GM19099 (cell line): ENCODE results near the gene ITGBL1.

Experiments used
- POLR2A ChIP-seq: IDR thresholded peaks from 3 replicates; pipeline ENCODE4 v1.6.1; 2011; ENCODE audit warnings: low read depth; ENCODE audit not compliant: insufficient read length; ENCODE audit errors: extremely low read depth

ITGBL1 gene

GRCh38 chr13:101429733-101430132 lies 22.7 kb upstream of the ITGBL1 start:
- TF ChIP-seq POLR2A: no peak

DNA sequence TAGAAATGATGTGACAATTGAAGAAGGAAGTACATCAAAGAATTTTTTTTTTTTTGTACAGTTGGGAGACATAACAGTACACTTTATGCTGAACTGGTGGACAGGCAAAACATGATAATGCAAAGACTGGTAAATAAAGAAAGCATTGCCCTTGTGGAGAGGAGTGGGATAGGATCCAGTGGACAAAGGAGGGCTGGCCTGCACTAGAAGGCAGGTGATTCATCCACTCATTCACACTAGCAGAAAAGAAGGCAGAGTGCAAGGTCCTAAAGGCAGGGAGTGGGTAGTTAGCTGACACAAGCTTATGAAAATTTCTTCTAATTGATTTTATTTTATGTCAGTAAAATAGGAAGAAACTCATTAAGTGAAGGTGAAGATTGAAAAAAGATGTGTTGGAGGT lies 18.6 kb upstream of the ITGBL1 start:
- no peak for TF ChIP-seq POLR2A

GRCh38 chr13:101434486-101434885 lies 18.0 kb upstream of the ITGBL1 start:
- TF ChIP-seq POLR2A: no peak

GRCh38 chr13:101447852-101448251 lies 4.6 kb upstream of the ITGBL1 start:
- no peak for TF ChIP-seq POLR2A

GRCh38 chr13:101449790-101450748 lies 2.4 kb upstream of the ITGBL1 start:
- no peak for TF ChIP-seq POLR2A

DNA sequence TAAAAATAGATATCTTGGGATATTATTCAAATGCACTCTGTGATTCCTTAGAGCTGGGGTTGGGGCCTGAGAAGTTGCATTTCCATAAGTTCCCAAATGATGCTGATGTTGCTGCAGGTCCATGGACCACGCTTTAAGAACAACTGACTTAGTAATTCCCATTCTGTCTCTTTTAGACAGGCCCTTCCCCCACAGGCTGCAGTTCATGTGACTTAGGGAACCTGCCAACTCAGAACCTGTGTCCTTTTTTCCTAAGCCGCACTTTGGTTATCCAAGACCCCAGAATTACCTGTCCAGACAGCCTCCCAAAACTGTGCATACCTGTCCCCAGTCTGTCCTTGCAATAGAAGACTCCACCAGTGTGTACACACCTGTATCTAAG lies 1.7 kb upstream of the ITGBL1 start:
- TF ChIP-seq POLR2A: no peak

DNA sequence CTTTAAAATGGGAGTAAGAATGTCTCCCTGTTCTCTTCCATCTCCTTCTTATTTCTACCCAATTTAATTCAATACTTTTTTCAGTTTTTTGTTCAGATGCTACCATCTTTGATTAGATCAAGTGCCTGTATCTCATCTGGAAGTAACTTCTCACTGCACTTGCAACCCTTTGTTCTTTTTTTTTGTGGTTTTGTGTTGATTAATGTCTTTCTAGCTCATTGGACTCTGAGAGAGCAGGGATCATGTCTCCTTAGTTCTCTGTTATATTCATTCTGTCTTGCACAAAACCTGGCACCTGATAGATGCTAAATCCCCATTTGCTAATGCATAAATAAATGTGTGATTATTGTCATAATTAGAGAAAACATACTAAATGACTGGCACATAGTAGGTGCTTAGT lies 834 bp upstream of the ITGBL1 start:
- no peak for TF ChIP-seq POLR2A

DNA sequence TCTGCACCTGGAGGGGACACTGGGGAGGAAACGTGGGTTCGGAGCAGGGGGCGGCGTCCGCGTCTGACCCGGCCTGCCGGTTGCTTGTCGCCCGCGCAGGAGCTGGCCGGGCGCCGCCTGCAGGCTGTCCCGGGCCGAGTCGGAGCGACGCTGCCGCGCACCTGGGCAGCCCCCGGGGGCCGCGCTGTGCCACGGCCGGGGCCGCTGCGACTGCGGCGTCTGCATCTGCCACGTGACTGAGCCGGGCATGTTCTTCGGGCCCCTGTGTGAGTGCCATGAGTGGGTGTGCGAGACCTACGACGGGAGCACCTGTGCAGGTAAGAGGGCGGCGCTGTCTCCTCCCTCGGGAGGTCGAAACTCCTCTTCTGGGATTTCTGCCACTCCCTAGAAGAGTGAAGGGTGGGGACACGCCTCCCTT lies 1.3 kb downstream of the ITGBL1 start:
- TF ChIP-seq POLR2A: no peak

DNA sequence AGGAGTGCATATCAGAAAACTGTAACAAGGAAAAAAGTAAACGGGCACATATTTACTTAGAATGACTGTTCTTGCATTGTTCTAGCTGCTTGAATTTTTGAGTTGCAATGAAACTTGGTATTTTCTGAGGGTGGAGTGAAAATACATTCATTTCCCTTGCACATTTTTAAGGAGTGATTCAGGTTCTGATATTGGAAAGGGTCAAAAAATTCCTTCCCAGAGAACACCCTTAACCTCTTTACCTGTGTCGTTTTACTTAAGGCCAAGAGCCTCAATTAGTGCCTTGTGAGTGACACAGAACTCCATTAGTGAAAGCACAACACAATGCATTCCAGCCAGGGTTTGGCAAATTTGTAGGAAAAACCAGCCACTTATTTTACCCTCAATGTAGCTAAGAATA lies 2.3 kb downstream of the ITGBL1 start:
- TF ChIP-seq POLR2A: no peak

GRCh38 chr13:101455863-101456262 lies 3.4 kb downstream of the ITGBL1 start:
- no peak for TF ChIP-seq POLR2A

GRCh38 chr13:101457176-101457575 lies 4.7 kb downstream of the ITGBL1 start:
- TF ChIP-seq POLR2A: no peak

- TF ChIP-seq POLR2A: no peak
Measured at GRCh38 chr13:101465877-101466276, 13.4 kb downstream of the ITGBL1 start.

- no peak for TF ChIP-seq POLR2A
Measured at GRCh38 chr13:101467415-101467814, 14.9 kb downstream of the ITGBL1 start.

GRCh38 chr13:101473458-101473857 lies 21.0 kb downstream of the ITGBL1 start:
- no peak for TF ChIP-seq POLR2A

DNA sequence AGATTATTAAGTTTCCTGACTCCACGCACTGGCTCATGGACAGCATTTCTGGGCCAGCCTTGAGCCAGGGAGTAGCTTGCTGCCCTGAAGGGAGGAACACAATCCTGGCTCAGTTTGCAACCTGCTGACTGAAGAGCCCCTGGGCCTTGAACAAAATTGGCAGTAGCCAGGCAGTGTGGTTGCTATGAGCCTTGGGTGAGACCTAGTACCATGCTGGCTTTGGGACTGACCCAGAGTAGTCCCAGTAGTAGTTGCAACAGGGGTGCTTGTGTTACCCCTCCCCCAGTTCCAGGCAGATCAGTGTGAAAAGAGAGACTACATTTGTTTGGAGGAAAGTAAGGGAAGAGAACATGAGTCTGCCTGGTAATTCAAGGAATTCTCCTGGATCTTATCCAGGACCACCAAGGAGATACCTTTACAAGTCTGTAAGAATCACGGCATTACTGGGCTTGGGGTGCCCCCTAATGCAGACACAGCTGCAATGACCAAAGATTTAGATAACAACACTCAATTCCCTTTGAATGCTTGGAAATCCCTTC lies 22.0 kb downstream of the ITGBL1 start:
- TF ChIP-seq POLR2A: no peak

DNA sequence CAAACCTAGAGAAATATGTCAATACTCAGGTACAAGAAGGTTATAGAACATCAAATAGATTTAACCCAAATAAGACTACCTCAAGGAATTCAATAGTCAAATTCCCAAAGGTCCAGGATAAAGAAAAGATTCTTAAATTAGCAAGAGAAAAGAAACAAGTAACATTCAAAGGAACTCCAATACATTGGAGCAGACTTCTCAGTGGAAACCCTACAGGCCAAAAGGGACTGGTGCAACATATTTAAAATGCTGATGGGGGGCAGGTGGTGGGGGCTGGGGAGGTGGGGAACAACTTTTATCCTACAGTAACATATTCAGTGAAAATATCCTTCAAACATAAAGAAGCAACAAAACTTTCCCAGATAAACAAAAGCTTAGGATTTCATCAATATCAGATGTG lies 23.1 kb downstream of the ITGBL1 start:
- no peak for TF ChIP-seq POLR2A
